ENCODE measurements around the gene PLCH2.

DNA sequence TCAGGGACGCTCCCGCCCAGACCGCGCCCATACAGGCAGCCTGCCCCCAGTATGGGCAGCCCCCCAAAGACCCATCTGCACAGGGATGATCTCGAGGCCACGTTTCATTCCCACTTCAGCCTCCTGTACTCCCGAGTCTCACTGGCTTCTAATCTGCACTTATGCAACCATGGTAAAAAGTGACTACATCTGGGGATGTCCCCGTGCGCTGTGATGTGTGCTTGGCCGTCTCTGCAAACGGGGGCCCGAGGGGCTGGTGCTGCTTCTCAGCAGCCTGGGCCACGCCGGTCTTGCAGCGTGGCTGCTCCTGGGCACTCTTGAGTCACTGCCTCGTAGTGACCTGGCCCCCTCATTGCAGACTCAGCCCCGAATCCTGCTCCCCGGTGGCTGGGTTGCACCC is 17.4 kb upstream of the PLCH2 start:
- TF ChIP-seq POLR2AphosphoS5 (IDR thresholded peaks at IDR 0.05; ENCODE audit: low read depth, low read length) (no peak), POLR2A (IDR thresholded peaks at IDR 0.05; ENCODE audit: low read depth, low read length) (no peak)

Measured in GM12892 (cell line).